ENCODE measurements around the gene GGA1. TPM values are rescaled to one million over a fixed set of nuclear protein-coding genes. Genes with fewer than 3 reads are reported as not detected.

The GGA1 gene
- total and polyA plus RNA-seq, 10 of the 15 experiments (the other 5 are each of a cell fraction or from before 2014, with no cell fraction given), result 1.4 to 79.4 (median 44.4) TPM

DNA sequence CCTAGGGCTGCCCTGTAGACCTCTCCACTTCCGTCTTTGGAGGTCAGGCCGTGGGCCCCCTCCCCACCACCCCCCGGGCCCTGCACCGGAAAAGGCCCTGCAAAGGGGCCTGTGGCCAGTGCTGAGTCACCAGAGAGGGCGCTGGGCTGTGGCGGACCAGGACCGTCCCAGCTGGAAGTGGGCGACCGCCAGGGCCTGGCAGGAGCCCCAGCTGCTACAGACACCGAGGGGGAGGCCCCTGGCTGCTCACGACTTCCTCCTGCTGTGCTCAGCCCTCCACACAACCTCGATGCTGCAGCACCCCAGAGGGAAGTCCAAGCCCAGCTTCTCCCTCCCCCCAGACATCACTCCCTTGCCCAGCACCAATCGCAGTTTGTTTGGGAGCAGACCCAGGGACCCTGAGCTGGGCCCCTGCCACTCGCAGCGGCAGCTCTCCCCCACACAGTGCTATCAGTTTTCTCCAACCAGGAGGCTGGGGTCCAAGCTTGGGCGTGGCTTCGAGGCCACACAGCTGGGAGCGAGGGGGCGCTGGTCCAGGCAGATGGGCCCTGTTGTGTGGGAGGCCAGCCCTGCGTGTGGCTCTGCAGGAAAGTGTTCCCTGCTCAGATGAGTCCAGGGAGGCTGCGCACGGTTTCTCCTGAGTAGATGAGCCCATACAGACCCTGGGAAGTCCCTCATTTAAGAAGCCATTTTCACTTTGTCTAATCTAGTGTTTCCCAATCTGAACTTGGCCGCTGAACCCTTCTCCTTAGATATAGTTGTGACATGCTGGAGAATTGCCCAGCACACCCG lies 25.2 kb downstream of the GGA1 start (continued):
- TF ChIP-seq, protein P1, sequence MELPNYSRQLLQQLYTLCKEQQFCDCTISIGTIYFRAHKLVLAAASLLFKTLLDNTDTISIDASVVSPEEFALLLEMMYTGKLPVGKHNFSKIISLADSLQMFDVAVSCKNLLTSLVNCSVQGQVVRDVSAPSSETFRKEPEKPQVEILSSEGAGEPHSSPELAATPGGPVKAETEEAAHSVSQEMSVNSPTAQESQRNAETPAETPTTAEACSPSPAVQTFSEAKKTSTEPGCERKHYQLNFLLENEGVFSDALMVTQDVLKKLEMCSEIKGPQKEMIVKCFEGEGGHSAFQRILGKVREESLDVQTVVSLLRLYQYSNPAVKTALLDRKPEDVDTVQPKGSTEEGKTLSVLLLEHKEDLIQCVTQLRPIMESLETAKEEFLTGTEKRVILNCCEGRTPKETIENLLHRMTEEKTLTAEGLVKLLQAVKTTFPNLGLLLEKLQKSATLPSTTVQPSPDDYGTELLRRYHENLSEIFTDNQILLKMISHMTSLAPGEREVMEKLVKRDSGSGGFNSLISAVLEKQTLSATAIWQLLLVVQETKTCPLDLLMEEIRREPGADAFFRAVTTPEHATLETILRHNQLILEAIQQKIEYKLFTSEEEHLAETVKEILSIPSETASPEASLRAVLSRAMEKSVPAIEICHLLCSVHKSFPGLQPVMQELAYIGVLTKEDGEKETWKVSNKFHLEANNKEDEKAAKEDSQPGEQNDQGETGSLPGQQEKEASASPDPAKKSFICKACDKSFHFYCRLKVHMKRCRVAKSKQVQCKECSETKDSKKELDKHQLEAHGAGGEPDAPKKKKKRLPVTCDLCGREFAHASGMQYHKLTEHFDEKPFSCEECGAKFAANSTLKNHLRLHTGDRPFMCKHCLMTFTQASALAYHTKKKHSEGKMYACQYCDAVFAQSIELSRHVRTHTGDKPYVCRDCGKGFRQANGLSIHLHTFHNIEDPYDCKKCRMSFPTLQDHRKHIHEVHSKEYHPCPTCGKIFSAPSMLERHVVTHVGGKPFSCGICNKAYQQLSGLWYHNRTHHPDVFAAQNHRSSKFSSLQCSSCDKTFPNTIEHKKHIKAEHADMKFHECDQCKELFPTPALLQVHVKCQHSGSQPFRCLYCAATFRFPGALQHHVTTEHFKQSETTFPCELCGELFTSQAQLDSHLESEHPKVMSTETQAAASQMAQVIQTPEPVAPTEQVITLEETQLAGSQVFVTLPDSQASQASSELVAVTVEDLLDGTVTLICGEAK (IDR thresholded peaks at IDR 0.05; ENCODE audit: borderline replicate concordance), result no peak; the same call in 1 of the 2 replicates
- TF ChIP-seq MYC (IDR thresholded peaks at IDR 0.05; ENCODE audit: insufficient read depth, insufficient read length, insufficient replicate concordance, low read length, severe bottlenecking), result no peak
- peak; percentile 36; the same call in 1 of the 2 replicates for TF ChIP-seq NRF1 (conservative IDR thresholded peaks at IDR 0.05; ENCODE audit: low read depth, low read length)
- TF ChIP-seq, protein P2, sequence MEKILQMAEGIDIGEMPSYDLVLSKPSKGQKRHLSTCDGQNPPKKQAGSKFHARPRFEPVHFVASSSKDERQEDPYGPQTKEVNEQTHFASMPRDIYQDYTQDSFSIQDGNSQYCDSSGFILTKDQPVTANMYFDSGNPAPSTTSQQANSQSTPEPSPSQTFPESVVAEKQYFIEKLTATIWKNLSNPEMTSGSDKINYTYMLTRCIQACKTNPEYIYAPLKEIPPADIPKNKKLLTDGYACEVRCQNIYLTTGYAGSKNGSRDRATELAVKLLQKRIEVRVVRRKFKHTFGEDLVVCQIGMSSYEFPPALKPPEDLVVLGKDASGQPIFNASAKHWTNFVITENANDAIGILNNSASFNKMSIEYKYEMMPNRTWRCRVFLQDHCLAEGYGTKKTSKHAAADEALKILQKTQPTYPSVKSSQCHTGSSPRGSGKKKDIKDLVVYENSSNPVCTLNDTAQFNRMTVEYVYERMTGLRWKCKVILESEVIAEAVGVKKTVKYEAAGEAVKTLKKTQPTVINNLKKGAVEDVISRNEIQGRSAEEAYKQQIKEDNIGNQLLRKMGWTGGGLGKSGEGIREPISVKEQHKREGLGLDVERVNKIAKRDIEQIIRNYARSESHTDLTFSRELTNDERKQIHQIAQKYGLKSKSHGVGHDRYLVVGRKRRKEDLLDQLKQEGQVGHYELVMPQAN (conservative IDR thresholded peaks at IDR 0.05), result peak; percentile 65
- peak; percentile 70 for TF ChIP-seq EED (IDR thresholded peaks at IDR 0.05; ENCODE audit: low read depth)
- TF ChIP-seq HDAC6 (IDR thresholded peaks at IDR 0.05; ENCODE audit: unreplicated experiment), result no peak
- TF ChIP-seq MEF2A (IDR thresholded peaks at IDR 0.05; ENCODE audit: insufficient read depth, low read depth, low read length), result no peak; the same call in 1 of the 2 replicates
- TF ChIP-seq CBX3 (IDR thresholded peaks at IDR 0.05; ENCODE audit: borderline replicate concordance, low read depth), result no peak
- TF ChIP-seq, protein P3, sequence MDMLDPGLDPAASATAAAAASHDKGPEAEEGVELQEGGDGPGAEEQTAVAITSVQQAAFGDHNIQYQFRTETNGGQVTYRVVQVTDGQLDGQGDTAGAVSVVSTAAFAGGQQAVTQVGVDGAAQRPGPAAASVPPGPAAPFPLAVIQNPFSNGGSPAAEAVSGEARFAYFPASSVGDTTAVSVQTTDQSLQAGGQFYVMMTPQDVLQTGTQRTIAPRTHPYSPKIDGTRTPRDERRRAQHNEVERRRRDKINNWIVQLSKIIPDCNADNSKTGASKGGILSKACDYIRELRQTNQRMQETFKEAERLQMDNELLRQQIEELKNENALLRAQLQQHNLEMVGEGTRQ (IDR thresholded peaks at IDR 0.05; ENCODE audit: borderline replicate concordance, low read depth, low read length), result no peak
- no peak for TF ChIP-seq FOXK2 (IDR thresholded peaks at IDR 0.05)
- TF ChIP-seq, protein P4, sequence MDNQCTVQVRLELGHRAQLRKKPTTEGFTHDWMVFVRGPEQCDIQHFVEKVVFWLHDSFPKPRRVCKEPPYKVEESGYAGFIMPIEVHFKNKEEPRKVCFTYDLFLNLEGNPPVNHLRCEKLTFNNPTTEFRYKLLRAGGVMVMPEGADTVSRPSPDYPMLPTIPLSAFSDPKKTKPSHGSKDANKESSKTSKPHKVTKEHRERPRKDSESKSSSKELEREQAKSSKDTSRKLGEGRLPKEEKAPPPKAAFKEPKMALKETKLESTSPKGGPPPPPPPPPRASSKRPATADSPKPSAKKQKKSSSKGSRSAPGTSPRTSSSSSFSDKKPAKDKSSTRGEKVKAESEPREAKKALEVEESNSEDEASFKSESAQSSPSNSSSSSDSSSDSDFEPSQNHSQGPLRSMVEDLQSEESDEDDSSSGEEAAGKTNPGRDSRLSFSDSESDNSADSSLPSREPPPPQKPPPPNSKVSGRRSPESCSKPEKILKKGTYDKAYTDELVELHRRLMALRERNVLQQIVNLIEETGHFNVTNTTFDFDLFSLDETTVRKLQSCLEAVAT (IDR thresholded peaks at IDR 0.05), result no peak
- TF ChIP-seq, protein P5, sequence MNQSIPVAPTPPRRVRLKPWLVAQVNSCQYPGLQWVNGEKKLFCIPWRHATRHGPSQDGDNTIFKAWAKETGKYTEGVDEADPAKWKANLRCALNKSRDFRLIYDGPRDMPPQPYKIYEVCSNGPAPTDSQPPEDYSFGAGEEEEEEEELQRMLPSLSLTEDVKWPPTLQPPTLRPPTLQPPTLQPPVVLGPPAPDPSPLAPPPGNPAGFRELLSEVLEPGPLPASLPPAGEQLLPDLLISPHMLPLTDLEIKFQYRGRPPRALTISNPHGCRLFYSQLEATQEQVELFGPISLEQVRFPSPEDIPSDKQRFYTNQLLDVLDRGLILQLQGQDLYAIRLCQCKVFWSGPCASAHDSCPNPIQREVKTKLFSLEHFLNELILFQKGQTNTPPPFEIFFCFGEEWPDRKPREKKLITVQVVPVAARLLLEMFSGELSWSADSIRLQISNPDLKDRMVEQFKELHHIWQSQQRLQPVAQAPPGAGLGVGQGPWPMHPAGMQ (IDR thresholded peaks at IDR 0.05; ENCODE audit: borderline replicate concordance), result no peak
- TF ChIP-seq, protein P6, sequence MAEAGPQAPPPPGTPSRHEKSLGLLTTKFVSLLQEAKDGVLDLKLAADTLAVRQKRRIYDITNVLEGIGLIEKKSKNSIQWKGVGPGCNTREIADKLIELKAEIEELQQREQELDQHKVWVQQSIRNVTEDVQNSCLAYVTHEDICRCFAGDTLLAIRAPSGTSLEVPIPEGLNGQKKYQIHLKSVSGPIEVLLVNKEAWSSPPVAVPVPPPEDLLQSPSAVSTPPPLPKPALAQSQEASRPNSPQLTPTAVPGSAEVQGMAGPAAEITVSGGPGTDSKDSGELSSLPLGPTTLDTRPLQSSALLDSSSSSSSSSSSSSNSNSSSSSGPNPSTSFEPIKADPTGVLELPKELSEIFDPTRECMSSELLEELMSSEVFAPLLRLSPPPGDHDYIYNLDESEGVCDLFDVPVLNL (IDR thresholded peaks at IDR 0.05; ENCODE audit: low read depth, low read length), result no peak
- TF ChIP-seq, protein P7, sequence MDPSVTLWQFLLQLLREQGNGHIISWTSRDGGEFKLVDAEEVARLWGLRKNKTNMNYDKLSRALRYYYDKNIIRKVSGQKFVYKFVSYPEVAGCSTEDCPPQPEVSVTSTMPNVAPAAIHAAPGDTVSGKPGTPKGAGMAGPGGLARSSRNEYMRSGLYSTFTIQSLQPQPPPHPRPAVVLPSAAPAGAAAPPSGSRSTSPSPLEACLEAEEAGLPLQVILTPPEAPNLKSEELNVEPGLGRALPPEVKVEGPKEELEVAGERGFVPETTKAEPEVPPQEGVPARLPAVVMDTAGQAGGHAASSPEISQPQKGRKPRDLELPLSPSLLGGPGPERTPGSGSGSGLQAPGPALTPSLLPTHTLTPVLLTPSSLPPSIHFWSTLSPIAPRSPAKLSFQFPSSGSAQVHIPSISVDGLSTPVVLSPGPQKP (IDR thresholded peaks at IDR 0.05; ENCODE audit: low read depth, low read length), result peak; percentile 75; the same call in 1 of the 2 replicates
- TF ChIP-seq POU2F2 (IDR thresholded peaks at IDR 0.05; ENCODE audit: borderline replicate concordance, low read depth, low read length), result no peak
- peak; percentile 82 for TF ChIP-seq POLR2A (IDR thresholded peaks at IDR 0.05; ENCODE audit: low read depth, low read length)

All from GM12878 (cell line).